GM19193 (cell line): Measurements from ENCODE around the gene AQR.

Experiments used
- POLR2A ChIP-seq: IDR thresholded peaks from 4 replicates; pipeline ENCODE4 v1.6.1; 2011; ENCODE audit not compliant: insufficient read depth, insufficient read length; ENCODE audit errors: extremely low read depth

The AQR gene

DNA sequence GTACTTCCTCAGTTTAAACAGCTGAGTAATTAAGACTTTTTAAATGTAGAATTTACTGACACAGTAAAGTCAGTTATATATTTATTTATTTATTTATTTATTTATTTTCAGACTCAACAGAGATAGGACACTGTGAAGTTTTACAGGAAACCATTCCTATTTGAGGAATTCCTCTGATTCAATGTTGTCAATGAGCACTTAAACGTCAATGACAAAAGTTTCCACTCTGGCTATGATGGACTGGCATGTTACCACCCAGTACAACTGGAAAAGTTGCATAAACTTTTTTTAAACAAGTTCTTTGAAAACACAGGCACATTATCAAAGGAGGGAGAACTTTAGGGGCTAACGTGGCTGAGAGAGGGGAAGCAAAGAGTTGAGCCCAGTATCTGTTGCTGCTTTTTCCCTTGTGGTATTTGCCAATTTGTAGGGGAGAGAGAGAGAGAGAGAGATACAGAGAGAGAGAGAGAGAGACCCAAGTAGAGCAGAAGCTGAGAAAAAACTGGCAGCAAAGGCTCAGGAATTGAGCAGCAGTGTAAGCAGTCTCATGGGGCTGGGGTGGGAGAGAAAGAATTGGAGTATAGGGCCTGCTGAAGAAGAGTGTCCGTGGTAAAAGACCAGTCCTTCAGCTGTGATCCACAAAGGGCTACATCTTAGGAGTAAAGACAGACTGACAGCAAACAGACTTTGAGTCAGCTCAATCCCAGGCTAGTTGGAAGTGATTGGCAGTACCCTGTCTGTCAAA, 155.9 kb downstream of the AQR start:
- no peak for TF ChIP-seq POLR2A

DNA sequence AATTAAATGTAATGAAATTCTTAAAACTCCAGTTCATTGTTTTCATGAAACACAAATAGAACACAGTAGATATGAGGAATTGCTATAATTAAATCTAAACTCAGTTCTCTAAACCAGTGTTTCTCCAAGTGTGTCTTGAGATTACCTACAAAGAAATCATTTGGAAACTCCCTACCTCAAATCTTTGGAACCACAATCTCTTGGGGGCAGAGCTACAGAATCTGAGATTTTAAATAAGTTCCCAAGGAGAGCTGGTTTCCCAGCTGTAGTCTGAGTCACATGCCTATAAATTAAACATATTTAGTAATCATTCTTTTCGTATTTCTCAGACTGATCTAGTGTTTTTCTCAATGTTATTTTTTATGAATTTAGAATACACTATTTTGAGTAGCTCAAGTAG, 157.2 kb downstream of the AQR start:
- no peak for TF ChIP-seq POLR2A

DNA sequence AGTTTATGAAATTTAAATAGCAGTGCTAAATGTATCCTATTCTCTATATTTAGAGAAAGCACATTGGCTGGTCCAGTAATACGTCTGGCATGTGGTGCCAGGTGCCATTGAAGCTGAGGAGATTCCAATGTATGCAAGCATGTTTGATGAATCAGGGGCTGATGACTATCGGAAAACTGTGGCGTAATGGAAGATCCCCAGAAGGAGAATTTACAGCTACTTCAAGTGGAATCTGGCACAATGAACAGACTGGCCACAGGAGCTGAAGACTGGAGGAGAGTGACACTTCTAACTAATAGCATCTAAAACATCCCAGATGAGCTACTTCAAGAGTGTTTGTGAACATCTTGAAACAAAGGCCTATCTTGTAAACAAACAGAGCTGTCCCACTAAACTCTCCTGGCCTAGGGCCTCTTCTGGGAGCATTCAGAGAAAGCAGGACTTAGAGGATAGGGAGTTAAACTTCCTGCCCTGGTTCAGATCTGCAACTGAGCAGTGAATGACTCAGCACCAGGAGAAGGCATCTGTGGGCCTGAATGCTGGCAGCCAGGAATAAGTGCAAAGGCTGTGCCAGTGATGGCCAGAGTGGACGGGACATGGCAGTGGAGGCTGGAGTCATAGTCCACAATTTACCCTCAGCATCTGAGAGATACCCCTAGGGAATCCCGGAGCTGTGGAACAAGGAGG, 159.0 kb downstream of the AQR start:
- TF ChIP-seq POLR2A, result no peak

DNA sequence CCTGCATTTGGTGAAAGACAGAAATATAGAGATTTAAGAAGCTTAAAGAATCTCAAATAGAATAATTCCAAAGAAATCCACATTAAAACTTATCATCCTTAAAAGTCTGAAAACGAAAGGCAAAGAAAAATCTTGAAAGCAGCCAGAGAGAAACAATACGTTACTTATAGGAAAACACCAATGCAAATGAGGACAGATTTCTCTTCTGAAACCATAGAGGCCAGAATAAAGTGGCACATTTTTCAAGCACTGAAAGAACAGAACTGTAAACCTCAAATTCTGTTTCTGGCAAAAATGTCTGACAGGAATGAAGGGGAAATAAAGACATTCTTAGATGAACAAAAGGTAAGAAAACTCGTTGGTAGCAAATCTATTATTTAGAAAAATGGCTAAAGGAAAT, 160.4 kb downstream of the AQR start:
- no peak for TF ChIP-seq POLR2A

DNA sequence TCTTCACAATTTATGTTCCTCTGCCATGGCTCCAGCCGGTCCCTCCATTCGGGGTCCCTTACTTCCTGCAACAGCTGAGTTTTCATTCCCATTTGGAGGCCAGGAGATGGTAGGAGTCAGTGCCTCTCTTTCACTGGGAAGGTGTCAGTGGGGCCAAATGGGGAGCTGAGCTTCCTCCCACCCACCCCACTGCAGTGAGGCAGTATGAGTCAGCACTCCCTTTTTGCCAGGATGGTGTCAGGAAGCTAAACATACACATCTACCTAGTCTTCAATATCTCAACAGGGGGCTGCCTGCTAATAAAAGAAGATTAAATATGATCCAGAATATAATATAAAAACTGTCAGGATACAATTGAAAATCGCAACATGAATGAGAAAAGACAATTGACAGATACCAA, 161.5 kb downstream of the AQR start:
- no peak for TF ChIP-seq POLR2A

DNA sequence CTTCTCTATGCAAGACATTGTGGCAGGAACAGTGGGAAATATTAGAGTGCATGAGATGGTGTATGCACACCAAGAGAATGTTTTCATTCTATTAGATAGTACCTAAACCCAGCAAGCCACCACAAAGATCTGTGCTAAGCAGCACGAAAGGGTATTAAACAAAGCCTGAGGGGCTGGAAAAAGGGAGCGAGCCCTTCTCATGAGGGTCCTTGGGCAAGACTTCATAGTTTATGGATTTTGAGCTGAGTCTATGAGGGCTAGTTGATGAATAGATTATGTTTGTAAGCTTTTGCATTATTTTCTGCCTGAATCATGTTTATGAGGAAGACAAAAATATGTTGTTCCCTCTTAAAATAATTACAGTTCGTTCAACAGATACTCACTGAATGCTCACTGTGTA, 164.8 kb downstream of the AQR start:
- no peak for TF ChIP-seq POLR2A

DNA sequence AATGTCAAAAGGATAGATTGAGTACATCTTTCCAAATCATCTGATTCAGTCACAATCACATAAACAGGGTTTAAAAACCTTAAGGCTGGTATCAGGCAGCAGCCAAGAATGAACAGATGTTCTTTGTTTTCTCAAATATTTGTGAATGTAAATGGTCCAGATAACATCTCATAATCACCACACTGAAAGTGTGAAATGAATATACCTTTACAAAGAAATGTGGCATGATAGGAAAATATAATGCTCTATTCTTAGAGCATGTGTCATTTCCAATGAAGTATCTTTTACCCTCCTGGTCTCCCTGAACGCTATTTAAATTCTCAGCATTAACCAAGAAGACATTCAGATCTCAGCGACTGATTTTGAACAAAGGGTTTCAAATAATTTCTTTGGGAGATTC, 165.4 kb downstream of the AQR start:
- no peak for TF ChIP-seq POLR2A

DNA sequence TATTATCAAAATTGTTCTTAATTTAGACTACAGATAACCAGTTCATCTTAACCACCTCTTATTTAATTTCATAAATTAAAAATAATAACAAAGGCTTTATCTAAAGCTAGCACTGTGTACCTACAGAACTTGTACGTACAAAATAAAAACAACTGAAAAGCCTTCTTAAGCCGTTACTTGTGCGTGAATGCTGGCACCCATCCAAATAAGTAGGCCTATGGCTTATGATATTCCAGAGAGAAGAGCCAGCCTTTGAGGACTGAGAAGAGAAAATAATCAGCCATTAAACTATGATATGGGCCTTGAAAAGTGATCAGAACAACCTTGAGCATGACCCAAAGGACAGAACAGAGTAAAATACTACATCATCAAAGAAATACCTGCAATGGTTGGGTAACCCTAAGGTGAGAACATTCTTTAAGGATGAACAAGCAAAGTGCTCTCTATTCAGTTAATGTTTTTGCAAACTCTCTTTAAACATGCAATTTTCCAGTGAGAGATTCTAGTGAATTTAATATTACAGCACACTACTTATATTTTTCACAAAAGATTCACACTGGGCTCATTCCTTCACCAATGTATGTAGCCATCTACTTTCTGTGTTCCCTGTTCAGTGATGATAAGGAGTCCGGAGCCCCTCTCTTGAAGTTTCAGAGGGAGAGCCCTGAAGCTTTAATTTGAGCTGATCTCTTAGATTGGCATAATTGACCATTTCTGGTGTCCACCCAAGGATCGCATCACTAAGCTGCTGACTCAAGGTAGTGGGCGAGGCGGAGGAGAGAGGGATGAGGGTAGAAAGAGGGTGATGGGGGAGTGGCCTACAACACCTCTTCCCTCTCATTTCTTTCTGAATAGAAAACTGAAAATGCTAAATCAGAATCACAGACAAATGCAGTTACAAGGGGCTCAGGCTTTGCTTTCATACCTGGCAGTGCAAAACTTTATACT, 166.5 kb downstream of the AQR start:
- TF ChIP-seq POLR2A, result no peak

DNA sequence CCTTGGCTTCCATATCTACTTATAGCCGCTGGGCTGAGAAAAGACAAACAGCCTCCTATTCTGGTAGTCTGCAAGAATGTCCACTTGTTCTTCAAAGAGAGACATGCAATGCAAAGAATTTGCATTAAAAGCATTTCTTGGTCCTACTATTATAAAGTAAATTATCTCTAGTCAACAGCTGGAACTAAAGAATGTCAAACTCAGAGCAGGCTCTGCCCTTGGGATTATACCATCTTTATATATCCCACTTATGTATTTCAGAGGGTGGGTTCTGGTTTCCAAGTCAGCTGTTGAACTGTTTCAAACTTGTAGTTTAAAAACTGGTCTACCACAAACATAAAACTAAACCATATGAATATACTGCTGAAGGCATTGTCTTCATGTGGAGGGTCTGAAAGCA, 167.2 kb downstream of the AQR start:
- TF ChIP-seq POLR2A, result no peak
